Activated CD4-positive, alpha-beta T cell treated with anti-CD3 and anti-CD28 coated beads, Interleukin-2, amount 50 U/mL, for 48 hours (primary cell): Measurements from ENCODE around the gene IL31RA.

ENCODE experiments used
- DNase-seq, 2 experiments: peaks; one replicate each; pipeline ENCODE4 v3.0.0-alpha.2; 2020

The IL31RA gene

DNA sequence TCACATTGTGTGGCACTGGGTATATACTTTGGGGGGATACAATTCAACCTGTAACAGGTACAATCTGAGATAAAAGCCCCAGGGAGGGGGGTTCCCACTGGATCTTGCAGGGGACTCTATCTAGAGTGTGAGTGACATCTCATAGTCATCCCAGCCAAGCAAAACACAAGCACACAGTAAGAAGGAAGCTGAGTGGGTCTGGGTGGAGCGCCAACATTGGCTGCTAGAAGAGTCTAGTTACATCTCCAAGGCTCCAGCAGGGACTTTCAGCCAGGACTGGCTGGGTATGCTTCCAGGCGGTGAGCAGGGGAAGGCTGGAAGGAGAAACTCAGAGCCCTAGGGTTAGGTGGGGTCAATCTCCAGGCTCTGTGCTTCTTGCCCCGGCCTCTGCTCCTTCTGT lies 53.0 kb downstream of the IL31RA start:
- DNase-seq = no peak

DNA sequence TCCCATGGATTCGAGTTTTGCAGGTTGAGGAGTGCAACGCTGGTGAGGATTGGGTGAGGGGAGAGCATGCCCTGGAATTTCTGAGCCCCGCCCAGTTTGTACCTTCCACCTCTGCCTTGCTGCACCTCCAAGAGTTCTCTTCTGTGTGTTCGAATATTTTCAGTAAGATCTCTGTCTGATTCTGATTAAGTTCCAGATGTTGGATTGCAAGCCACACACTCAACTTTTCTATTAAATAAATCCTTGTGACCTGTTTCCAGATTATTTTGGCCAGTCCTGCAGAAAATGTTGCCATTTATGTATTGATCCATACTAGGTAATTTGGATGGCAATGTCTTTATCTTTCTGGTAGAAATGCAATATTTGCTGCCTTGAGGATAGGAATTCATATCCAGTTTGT lies 54.1 kb downstream of the IL31RA start:
- no peak for DNase-seq

DNA sequence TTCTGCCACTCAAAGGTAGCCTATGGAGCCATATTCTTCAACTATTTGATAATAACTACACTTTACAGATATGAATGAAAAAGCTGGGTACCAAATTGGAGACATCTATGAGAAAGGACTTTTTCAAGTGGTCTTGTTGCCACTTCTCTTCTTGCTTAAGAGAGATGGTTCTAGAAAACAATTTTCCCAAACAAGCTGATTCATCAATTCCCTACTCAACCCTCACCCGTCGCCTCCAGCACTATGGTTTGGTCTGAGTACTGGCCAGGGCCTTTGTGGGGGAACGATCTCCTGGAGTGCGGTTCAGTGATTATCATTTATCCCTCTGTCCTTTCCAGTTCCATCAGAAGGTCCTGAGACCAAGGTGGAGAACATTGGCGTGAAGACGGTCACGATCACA lies 56.8 kb downstream of the IL31RA start:
- no peak for DNase-seq

DNA sequence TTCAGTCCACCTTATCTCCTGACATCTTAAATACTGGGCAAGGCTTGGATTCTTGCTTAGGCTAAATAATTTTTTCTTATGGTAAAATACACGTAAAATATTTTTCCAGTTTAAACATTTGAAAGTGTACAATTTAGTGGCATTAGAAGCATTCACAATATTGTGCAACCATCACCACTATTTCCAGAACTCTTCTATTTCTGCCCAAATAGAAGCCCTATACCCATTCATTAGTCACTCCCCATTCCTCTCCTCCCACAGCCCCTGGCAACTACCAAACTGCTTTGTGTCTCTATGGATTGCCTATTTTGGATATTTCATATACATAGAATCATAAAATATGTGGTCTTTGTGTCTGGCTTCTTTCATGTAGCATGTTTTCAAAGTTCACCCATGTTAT lies 57.6 kb downstream of the IL31RA start:
- DNase-seq = no peak

DNA sequence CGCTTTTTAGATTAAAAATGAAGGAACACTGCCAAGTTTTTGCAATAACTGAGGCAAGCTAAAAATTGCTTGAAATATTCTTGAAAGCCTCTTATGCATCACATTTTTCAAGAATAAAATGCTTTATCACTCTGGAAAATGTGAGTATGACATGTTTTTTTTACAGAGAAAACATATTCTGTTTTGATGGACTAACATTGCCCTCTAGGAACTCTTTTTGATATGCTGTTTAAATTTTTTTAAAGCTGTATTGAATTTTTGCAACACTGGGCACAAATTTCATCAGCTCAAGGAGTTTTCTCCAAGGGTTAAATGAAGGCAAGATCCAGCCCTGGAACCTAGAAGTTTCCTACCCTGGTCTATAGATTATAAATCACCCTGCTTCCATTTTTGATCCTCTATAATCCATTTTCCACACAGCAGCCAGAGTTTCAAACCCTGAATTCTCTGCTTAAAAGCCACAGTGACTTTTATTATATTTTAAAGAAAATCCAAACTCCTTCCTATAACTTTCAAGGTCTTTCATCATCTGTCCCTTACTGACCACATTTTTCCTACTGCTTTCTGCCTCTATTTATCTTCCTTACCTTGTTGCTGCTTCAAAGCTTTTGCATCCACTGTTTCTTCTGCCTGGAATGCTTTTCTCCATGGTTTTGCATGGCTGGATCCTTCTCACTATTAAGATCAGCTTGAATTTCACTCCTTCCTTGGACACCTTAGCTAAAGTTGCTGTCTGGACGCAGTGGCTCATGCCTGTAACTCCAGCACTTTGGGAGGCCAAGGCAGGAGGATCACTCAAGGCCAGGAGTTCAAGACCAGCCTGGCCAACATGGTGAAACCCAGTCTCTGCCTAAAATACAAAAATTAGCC lies 60.9 kb downstream of the IL31RA start:
- DNase-seq = no peak

DNA sequence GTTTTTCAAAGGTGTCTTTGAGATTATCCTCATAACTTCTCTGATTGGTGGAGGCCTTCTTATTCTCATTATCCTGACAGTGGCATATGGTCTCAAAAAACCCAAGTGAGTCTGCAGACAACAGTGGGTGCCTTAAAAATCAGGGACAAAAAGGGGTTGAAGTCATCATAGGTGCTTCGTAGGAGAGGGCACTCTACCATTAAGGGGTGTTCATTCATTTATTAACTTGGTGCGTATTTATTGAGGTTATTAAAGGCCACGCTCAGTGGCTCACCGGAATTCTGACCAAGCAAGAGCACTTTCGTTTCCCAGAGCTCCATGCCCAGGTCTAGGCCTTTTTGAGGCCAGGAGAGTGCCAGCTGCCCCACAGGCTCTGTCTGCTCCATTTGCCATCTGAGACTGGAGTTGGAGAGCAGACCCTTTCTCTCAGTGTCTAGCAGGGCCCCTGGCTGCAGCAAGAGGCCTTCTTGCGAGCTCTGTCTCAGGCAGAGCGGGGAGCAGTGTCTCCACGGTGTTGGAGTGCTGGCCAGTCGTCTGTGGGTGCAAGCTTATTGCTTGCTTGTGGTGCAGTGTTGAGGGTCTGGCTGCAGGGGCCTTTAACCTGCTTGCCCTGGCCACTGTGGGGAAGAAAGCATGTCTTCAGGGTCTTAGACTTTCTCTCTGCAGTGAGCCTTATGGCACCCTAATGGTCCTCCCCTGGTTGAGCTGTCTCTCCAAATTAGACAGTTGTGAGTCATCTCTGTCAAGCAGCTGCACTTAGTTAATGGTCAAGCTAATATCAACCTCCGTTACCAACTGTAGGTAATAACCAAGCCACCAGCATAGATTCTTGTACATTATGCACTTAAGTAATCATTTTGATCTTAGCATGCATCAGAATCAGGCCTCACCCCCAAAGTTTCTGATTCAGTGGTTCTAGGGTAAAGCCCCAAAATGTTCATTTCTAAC lies 62.6 kb downstream of the IL31RA start:
- no peak for DNase-seq

DNA sequence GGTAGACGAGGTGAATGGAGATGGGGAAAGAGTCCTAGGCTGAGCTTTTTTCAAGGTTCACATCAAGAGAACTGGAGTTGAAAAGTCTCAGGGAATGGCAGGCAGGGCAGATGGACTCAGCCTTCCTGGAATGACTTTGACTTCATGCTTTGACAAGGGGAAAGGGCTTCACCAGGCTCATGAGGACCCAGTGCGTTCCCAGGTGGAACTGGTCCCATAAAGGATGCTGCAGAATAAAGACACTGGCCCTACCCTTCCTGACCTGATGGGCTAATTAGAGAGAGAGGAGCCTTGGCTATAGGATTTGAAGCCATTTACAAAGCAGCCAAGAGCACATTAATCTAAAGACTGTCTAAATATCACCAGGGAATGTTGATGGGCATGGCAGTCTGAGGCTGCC lies 63.8 kb downstream of the IL31RA start:
- no peak for DNase-seq

DNA sequence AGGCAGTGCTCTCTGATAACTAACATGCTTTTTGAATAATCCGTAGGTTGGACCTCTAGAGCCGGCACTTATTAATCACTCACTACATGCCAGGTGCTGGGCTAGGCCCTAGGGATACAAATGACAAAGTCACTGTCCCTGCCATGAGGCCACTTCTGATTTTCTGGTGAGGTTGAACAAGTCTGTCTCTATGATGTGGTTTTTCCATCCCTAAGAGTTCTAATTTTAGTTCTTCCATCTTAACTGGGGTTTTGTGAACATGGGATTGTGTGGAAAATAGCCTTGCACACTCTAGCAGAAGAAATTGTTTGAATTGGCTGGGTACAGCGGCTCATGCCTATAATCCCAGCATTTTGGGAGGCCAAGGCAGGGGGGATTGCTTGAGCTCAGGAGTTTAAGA lies 64.6 kb downstream of the IL31RA start:
- DNase-seq = no peak

DNA sequence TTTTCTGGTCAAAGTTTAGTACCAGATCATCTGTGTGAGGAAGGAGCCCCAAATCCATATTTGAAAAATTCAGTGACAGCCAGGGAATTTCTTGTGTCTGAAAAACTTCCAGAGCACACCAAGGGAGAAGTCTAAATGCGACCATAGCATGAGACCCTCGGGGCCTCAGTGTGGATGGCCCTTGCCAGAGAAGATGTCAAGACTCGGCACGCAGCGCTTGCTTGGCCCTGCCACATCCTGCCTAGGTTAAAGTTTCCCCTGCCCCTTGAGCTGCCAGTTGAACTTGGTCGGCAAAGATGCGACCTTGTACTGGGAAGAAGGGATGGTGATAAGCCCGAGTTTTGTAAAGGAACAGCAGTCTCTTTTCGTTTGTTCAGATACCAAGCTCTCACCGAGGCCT lies 65.8 kb downstream of the IL31RA start:
- DNase-seq = no peak

DNA sequence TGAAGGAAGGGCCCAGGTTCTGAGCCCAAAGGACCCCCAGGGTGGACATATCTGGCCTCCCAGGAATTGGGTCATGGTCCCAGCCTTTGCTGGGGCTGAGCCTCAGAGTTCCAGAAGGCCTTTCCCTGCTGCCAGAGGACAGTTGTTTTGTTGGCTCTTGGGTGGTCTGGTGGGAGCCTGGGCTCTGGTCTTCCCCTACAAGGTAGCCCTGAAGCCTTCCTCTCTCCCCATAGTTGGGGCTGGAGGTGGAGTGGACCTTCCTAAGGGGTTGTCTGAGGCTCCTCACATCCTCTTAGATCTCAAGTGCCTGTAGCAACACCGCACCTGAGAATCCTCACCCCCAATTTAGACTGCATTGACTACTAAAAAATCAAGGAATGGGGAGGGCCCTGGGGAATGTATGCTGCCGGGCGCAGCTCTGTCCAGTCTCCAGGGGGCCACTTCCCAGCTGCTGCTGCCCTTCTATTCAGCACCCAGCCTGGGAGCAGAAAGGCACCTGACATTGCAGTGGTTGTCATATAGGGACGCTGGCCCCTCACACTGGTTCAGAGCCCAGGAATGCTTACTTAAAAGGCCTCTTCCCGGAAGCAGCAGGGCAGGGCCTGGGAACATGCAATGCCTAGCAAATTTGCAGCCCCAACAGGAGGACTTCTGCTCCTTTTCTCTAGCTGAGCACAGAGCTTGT lies 66.4 kb downstream of the IL31RA start:
- no peak for DNase-seq

DNA sequence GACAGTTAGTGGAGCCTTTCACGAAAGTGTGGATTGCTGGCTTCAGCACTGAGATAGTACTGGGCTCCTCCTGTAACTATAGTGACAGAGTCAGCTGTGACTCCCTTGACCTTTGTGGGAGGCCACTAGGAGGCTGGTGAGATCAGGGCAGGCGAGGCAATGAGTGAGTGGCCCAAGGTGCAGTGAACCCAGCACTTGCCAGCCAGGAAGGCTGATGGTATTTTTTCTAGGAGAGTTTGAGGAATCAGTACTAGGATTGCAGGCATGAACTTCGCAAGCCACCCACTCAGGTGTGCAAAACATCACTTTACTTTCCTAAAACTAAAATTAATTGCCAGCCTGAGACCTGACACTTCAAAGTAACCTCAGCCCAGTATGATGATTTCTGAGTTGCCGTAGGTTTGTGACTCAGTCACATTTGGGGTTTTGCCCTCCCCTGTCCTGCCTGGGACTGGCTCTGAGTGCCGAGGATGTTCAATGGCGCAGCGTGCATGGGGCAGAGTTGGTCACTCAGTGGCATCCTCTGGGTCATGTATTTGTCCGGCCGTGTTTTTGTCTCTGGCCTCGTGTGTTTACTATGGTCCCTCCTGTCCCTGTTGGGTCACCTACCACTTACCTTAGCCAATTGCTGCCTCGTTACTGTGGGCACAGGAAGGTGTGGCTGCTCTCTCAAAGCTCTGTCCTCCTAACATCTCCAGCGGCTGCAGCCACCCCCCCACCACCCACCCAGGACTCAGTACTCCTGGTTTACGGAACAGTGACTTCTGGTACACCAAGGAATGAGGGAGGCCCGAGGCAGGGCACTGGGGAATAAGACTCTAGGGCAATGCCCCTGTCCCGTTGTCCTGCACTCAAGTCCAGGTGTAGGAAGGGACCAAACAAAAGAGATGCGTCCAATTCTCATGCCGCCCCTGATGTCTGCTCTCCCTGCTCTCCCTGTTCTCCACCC lies 67.2 kb downstream of the IL31RA start:
- no peak for DNase-seq

DNA sequence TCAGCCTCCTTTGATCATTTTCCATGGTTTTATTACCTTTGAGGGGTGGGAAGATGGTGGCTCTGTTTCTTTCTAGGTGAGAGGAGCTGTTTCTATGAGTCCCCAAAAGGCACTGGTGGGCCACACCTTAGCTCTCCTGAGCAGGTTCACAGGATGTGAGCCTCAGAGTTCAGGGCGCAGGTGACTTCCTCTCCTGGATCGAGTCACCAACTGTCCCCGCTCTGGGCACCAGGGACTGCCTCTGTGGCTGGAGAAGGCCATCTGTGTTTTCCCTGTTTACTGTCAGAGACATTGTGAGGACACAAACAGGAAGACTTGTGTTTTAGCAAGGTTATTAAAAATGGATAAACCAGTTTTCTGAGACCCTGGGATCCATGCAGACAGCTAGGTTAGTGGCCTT lies 68.5 kb downstream of the IL31RA start:
- no peak for DNase-seq

DNA sequence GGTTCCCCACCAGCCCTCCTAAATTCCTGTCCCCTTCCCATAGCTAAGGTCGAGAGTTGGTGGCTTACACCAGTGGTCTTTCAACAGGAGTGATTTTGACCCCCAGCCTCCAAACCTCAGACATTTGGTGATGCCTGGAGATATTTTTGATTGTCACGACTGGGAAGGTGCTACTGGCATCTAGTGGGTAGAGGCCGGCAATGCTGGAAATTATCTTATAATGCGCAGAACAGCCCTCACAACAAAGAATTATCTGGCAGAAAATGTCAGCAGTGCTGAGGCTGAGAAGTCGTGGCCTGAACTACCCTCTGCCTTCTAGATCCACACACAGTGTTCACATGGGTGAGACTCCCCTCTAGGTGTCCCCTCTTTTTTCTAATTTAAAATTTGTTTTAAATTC lies 69.6 kb downstream of the IL31RA start:
- no peak for DNase-seq

DNA sequence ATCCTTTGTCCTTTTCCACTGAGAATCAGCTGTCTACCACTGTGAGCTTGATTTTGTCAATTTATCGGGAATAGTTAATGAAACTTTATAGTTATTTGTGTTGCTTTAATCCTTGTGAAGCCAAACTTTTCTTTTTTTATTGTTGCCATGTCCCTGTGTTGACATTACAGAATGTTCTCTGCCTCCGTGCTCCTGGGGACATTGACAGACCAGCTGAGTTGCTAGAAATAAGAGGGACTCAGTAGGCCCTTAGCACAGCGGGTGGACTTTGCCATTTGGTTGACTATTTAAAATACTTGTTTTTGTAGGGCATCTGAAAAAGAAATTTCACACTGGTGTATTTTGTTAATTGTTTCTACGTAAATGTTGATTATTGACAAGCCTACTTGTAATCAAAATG lies 70.5 kb downstream of the IL31RA start:
- DNase-seq = no peak

DNA sequence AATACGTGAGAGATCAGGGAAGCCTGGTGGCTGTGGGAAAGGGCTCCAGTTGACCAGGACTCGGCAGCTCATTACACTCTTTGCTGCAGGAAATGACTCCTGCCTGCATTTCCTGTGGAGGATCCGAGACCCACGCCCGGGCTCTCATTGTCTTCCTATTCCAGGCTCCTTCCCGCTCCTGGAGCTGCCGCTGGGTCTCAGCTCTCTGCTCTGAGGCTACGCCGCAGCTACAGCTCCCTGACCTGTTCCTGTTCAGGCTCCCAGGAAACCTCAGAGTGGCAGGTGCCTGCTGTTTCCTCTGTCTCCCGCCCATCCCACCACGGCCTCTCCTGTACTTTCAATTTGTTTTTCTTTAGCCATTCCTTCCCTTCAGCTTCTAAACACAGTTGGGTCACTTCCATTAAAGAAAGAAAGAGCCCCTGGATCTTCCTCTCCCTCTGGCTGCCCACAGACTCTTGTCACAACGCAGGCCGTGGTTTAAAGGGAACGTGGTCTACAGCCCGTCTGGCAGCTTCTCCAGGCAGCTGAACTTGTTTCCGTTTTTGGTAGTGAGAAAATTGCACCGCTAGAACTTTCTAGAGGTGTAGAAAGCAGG lies 72.1 kb downstream of the IL31RA start:
- peak; percentile 25 to 41 for DNase-seq

DNA sequence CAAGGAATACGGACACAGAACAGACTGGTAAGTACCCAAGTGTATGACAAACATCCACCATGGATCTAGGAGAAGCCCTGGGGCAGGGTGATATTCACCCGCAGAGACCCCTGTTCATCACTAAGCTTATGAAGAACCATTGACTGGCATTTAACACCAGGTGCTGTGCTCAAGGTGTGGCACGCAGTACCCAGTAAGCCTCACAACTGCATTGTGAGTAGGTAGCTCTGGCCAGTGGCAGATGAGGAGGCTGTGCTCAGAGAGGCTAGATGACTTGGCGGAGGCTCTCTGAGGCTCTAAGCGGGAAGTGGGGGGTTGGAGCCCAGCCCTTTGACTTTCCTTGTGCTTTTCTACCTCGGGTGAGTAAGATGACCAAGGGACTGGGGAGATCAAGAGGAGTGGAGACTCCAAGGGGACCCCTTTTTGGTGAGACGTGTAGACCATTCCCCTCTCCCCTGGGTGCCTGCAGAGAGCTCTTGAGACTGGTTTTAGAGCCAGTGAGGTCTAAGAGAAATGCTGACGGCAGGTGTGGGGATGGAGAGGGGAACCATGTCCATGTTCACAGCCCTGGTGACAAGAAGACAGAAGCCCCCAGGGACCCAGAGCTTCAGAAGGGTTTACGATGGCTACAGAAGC lies 72.8 kb downstream of the IL31RA start:
- no peak for DNase-seq

DNA sequence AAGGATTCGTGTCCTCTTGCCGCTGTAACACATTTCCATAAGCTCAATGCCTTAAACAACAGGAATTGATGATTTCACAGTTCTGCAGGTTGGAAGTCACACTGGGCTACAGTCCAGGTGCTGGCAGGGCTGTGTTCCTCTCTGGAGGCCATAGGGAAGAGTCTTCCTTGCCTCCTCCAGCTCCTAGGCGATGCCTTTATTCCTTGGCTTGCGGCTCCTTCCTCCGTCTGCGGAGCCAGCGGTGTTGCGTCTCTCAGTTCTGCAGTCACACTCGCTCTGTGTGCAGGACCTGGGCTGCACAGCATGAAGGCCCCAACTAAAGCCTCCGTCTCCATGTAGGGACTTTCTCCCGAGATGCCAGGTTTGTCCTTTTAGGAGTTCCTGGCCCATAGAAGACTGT lies 73.6 kb downstream of the IL31RA start:
- DNase-seq = no peak

DNA sequence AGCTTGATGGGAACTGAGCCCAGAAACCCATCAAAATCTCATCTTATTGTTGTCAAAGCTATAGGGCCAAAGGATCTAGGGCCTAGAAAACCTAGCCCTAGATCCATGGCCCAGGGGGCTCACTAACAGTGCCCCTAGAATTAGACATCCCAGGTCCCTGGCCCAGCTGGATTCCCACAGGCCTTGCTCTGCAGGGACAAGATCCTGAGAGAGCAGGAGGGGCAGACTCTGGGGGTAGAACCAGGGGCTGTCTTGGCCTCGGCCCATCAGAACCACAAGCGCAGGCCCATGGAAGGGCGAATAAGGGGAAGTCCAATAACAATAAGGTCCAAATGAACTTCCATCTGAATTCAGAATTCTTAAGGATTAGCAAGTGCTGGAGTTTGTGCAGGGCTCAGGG lies 74.0 kb downstream of the IL31RA start:
- DNase-seq = no peak

DNA sequence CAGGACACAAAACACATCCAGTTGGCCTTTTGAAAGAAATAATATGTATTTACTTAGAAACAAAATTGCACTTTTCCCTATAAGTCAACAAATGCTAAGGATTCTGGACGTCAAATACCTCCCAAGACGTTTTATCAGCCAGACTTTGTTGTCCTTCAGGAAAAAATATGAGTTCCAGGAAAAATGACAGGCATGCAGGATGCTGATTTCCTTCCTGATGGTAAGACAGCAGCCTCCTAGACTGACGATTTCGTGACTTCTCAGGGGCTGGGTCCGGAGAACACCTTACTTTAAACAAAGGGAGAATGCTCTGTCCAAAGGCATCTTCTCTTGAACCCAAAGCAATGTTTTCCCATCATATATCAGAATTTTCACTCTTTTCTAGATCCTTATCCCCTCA lies 74.6 kb downstream of the IL31RA start:
- no peak for DNase-seq

DNA sequence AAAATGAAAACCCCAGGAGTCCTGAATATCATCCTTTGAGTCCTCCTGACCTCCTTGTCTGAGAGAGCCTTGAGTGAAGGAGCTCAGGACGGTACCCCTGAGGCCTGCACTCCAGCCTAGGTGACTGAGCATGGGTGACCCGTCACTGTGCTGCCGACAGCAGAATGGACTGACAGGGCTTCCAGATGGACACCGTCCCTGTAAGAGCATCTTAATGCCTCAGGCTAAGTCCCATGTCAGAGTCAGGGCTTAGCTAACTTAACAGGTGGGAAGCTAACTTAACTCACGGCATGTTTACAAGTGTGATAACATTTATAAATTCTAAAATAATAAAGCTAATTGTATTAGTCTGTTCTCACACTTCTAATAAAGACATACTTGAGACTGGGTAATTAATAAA lies 75.3 kb downstream of the IL31RA start:
- DNase-seq = no peak
